ENCODE measurements around the gene PHF14. TPM values are rescaled to one million over a fixed set of nuclear protein-coding genes. Genes with fewer than 3 reads are reported as not detected.

Gene PHF14
- polyA plus RNA-seq, 1 donor from 2014 or later = 139 TPM

DNA sequence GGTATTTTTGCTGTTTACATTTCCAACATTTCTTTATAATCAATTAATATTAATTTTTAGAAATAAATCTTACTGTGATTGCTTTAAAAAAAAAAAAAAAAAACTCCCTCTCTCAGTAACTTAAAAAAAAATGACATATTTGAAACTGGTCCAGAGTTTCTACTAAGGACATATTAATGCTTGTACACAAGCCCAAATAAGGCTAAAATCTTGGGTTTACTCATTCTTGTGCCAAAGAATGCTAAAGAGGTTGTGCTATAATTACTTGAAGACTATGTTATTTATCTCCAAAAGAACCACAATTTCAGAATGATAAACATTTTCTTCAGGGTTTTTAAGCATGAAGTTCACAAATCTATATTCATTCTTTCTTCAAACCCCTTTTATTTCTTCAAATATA, 39.4 kb upstream of the PHF14 start:
- H3K4me2 ChIP-seq (ENCODE audit: low read length) = no peak overlapping the region
- H3K36me3 ChIP-seq (ENCODE audit: insufficient read depth, low read length) = peaks cover 8% of the 10 kb centered on the region
- no peak overlapping the region for H3K27ac ChIP-seq (ENCODE audit: low read length)
- no peak overlapping the region for H2AFZ ChIP-seq (ENCODE audit: low read depth, low read length)
- no peak for TF ChIP-seq EP300 (conservative IDR thresholded peaks at IDR 0.05; ENCODE audit: poor library complexity, severe bottlenecking)
- TF ChIP-seq POLR2AphosphoS5 (IDR thresholded peaks at IDR 0.05) = no peak
- no peak for TF ChIP-seq SMC3 (conservative IDR thresholded peaks at IDR 0.05; ENCODE audit: poor library complexity)
- TF ChIP-seq, protein P1, sequence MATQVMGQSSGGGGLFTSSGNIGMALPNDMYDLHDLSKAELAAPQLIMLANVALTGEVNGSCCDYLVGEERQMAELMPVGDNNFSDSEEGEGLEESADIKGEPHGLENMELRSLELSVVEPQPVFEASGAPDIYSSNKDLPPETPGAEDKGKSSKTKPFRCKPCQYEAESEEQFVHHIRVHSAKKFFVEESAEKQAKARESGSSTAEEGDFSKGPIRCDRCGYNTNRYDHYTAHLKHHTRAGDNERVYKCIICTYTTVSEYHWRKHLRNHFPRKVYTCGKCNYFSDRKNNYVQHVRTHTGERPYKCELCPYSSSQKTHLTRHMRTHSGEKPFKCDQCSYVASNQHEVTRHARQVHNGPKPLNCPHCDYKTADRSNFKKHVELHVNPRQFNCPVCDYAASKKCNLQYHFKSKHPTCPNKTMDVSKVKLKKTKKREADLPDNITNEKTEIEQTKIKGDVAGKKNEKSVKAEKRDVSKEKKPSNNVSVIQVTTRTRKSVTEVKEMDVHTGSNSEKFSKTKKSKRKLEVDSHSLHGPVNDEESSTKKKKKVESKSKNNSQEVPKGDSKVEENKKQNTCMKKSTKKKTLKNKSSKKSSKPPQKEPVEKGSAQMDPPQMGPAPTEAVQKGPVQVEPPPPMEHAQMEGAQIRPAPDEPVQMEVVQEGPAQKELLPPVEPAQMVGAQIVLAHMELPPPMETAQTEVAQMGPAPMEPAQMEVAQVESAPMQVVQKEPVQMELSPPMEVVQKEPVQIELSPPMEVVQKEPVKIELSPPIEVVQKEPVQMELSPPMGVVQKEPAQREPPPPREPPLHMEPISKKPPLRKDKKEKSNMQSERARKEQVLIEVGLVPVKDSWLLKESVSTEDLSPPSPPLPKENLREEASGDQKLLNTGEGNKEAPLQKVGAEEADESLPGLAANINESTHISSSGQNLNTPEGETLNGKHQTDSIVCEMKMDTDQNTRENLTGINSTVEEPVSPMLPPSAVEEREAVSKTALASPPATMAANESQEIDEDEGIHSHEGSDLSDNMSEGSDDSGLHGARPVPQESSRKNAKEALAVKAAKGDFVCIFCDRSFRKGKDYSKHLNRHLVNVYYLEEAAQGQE (IDR thresholded peaks at IDR 0.05; ENCODE audit: borderline replicate concordance) = no peak
- no peak for TF ChIP-seq RAD21 (conservative IDR thresholded peaks at IDR 0.05)
- TF ChIP-seq MXI1 (conservative IDR thresholded peaks at IDR 0.05; ENCODE audit: poor library complexity, severe bottlenecking) = no peak
- TF ChIP-seq TAF1 (IDR thresholded peaks at IDR 0.05; ENCODE audit: low read depth) = no peak
- TF ChIP-seq, protein P2, sequence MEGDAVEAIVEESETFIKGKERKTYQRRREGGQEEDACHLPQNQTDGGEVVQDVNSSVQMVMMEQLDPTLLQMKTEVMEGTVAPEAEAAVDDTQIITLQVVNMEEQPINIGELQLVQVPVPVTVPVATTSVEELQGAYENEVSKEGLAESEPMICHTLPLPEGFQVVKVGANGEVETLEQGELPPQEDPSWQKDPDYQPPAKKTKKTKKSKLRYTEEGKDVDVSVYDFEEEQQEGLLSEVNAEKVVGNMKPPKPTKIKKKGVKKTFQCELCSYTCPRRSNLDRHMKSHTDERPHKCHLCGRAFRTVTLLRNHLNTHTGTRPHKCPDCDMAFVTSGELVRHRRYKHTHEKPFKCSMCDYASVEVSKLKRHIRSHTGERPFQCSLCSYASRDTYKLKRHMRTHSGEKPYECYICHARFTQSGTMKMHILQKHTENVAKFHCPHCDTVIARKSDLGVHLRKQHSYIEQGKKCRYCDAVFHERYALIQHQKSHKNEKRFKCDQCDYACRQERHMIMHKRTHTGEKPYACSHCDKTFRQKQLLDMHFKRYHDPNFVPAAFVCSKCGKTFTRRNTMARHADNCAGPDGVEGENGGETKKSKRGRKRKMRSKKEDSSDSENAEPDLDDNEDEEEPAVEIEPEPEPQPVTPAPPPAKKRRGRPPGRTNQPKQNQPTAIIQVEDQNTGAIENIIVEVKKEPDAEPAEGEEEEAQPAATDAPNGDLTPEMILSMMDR (IDR thresholded peaks at IDR 0.05; ENCODE audit: poor library complexity, severe bottlenecking) = no peak
- no peak for TF ChIP-seq EZH2 (IDR thresholded peaks at IDR 0.05; ENCODE audit: borderline replicate concordance, insufficient read depth, low read length, poor library complexity, severe bottlenecking)
- H3F3A ChIP-seq (ENCODE audit: insufficient read depth, low read length, poor library complexity, severe bottlenecking) = no peaks in the 10 kb centered on the region
- H3K27me3 ChIP-seq (ENCODE audit: insufficient read depth, low read depth, low read length) = no peaks in the 10 kb centered on the region
- H3K9me2 ChIP-seq (ENCODE audit: insufficient read depth, low read length) = no peaks in the 10 kb centered on the region
- H3K9ac ChIP-seq (ENCODE audit: low read length) = no peak overlapping the region
- no peaks in the 10 kb centered on the region for H3K9me3 ChIP-seq (ENCODE audit: low read length)
- H4K20me1 ChIP-seq (ENCODE audit: insufficient read depth) = no peaks in the 10 kb centered on the region
- peaks cover 19% of the 10 kb centered on the region for H3K79me2 ChIP-seq (replicated peaks; ENCODE audit: insufficient read depth, low read length)
- no peak overlapping the region for H3K4me3 ChIP-seq (ENCODE audit: low read length)

GRCh38 chr7:10939237-10939910, 34.3 kb upstream of the PHF14 start:
- Histone ChIP-seq H3K4me3 (ENCODE audit: low read length) (peak overlapping the region; percentile 78), H3K79me2 (replicated peaks; ENCODE audit: insufficient read depth, low read length) (peaks cover 24% of the 10 kb centered on the region), H2AFZ (ENCODE audit: low read depth, low read length) (peak overlapping the region; percentile 87), H3K27ac (ENCODE audit: low read length) (peak overlapping the region; percentile 95), H3K27me3 (ENCODE audit: insufficient read depth, low read depth, low read length) (no peaks in the 10 kb centered on the region), H4K20me1 (ENCODE audit: insufficient read depth) (no peaks in the 10 kb centered on the region), H3K36me3 (ENCODE audit: insufficient read depth, low read length) (peaks cover 8% of the 10 kb centered on the region), H3K9me2 (ENCODE audit: insufficient read depth, low read length) (no peaks in the 10 kb centered on the region), H3K4me2 (ENCODE audit: low read length) (peak overlapping the region; percentile 81), H3K9ac (ENCODE audit: low read length) (peak overlapping the region; percentile 86), H3K9me3 (ENCODE audit: low read length) (no peaks in the 10 kb centered on the region), H3F3A (ENCODE audit: insufficient read depth, low read length, poor library complexity, severe bottlenecking) (no peaks in the 10 kb centered on the region)
- no peak for TF ChIP-seq EZH2 (IDR thresholded peaks at IDR 0.05; ENCODE audit: borderline replicate concordance, insufficient read depth, low read length, poor library complexity, severe bottlenecking)
- TF ChIP-seq, protein P1 (IDR thresholded peaks at IDR 0.05; ENCODE audit: borderline replicate concordance) = no peak
